WTC11 (cell line): Measurements from ENCODE around the gene GPR84. TPM values are rescaled to one million over a fixed set of nuclear protein-coding genes. Genes with fewer than 3 reads are reported as not detected.

ENCODE experiments used
- ATAC-seq: fragments of 200-7000 bp; cut with Tn5 transposase; 2 replicates; pipeline ENCODE4 v1.10.0; 2021; ENCODE audit warnings: mild to moderate bottlenecking, moderate library complexity
- CTCF ChIA-PET: fragments of 300-600 bp; sonication (Branson Sonifier 250); formaldehyde crosslinking; loops from one replicate; lab custom pipeline; 2021; ENCODE audit warnings: antibody characterized with exemption; lab: Charles Lee
- POLR2A ChIA-PET: fragments of 350-600 bp; sonication (Branson Sonifier 250); formaldehyde crosslinking; loops from one replicate; lab custom pipeline; 2021; ENCODE audit warnings: antibody characterized with exemption; lab: Charles Lee
- DNase-seq: peaks from one replicate; pipeline ENCODE4 v3.0.0; 2021; ENCODE audit warnings: low spot score
- H3K27ac Mint-ChIP-seq: 2 replicates; pipeline ENCODE4 v1.8.0; 2021; ENCODE audit warnings: mixed read lengths
- H3K27me3 Mint-ChIP-seq: 2 replicates; pipeline ENCODE4 v1.8.0; 2021; ENCODE audit warnings: low read depth, mild to moderate bottlenecking, moderate library complexity, mixed read lengths
- H3K36me3 Mint-ChIP-seq: 2 replicates; pipeline ENCODE4 v1.8.0; 2021; ENCODE audit warnings: mixed read lengths
- H3K4me1 Mint-ChIP-seq: 2 replicates; pipeline ENCODE4 v1.8.0; 2022; ENCODE audit warnings: mixed read lengths
- H3K4me3 Mint-ChIP-seq: 2 replicates; pipeline ENCODE4 v1.8.0; 2021; ENCODE audit warnings: mild to moderate bottlenecking, moderate library complexity, mixed read lengths
- H3K9me3 Mint-ChIP-seq: 2 replicates; pipeline ENCODE4 v1.8.0; 2021; ENCODE audit warnings: mixed read lengths
- EMX1 ChIP-seq: fragments of 250-450 bp; sonication (Bioruptor Pico); IDR thresholded peaks from 2 replicates; pipeline ENCODE4 v1.8.0; 2021; ENCODE audit warnings: mild to moderate bottlenecking
- FOXP1 ChIP-seq: sonication (generic); formaldehyde crosslinking; IDR thresholded peaks from 2 replicates; pipeline ENCODE4 v1.8.0; 2022; ENCODE audit warnings: missing genetic modification reagents, mild to moderate bottlenecking, moderate library complexity, borderline replicate concordance
- GTF2I ChIP-seq: fragments of 250-450 bp; sonication (Bioruptor Pico); conservative IDR thresholded peaks from 2 replicates; pipeline ENCODE4 v1.4.0; 2021; ENCODE audit warnings: mild to moderate bottlenecking
- IRF2 ChIP-seq: sonication (generic); formaldehyde crosslinking; IDR thresholded peaks from 2 replicates; pipeline ENCODE4 v1.8.0; 2022; ENCODE audit warnings: low read depth, missing genetic modification reagents, borderline replicate concordance
- MYBL2 ChIP-seq: sonication (generic); formaldehyde crosslinking; IDR thresholded peaks from 2 replicates; pipeline ENCODE4 v1.8.1; 2023; ENCODE audit warnings: mild to moderate bottlenecking, moderate library complexity, missing genetic modification reagents
- SMAD3 ChIP-seq: sonication (generic); formaldehyde crosslinking; IDR thresholded peaks from 2 replicates; pipeline ENCODE4 v1.8.0; 2022; ENCODE audit warnings: missing genetic modification reagents, mild to moderate bottlenecking, borderline replicate concordance
- SP1 ChIP-seq: sonication (generic); formaldehyde crosslinking; conservative IDR thresholded peaks from 2 replicates; pipeline ENCODE4 v1.8.1; 2022; ENCODE audit warnings: missing genetic modification reagents
- TCF7 ChIP-seq: sonication (generic); formaldehyde crosslinking; IDR thresholded peaks from 2 replicates; pipeline ENCODE4 v1.8.0; 2022; ENCODE audit warnings: mild to moderate bottlenecking, low read depth, missing genetic modification reagents, moderate library complexity
- ZBTB21 ChIP-seq: sonication (generic); formaldehyde crosslinking; IDR thresholded peaks from 2 replicates; pipeline ENCODE4 v1.8.1; 2023; ENCODE audit warnings: mild to moderate bottlenecking, missing genetic modification reagents, borderline replicate concordance
- ZNF416 ChIP-seq: fragments of 250-450 bp; sonication (Bioruptor Pico); IDR thresholded peaks from 2 replicates; pipeline ENCODE4 v1.9.0; 2021; ENCODE audit warnings: mild to moderate bottlenecking, inconsistent platforms
- total RNA-seq: library from RNA; stranded (reverse); gene quantifications from 3 replicates; pipeline ENCODE4 v1.2.3, GENCODE V29; 2021
- TF ChIP-seq, protein P1 (sequence below): sonication (generic); formaldehyde crosslinking; IDR thresholded peaks from 2 replicates; pipeline ENCODE4 v1.8.1; 2022; ENCODE audit warnings: mild to moderate bottlenecking, moderate library complexity, missing genetic modification reagents
- TF ChIP-seq, protein P2 (sequence below): sonication (generic); formaldehyde crosslinking; IDR thresholded peaks from 2 replicates; pipeline ENCODE4 v1.8.0; 2022; ENCODE audit warnings: mild to moderate bottlenecking, missing genetic modification reagents
- TF ChIP-seq, protein P3 (sequence below): sonication (generic); formaldehyde crosslinking; IDR thresholded peaks from 2 replicates; pipeline ENCODE4 v1.8.0; 2022; ENCODE audit warnings: mild to moderate bottlenecking, missing genetic modification reagents
- TF ChIP-seq, protein P4 (sequence below): sonication (generic); formaldehyde crosslinking; IDR thresholded peaks from 2 replicates; pipeline ENCODE4 v1.8.0; 2022; ENCODE audit warnings: mild to moderate bottlenecking, missing genetic modification reagents
- TF ChIP-seq, protein P5 (sequence below): sonication (generic); formaldehyde crosslinking; IDR thresholded peaks from 2 replicates; pipeline ENCODE4 v1.8.0; 2023; ENCODE audit warnings: missing genetic modification reagents
- TF ChIP-seq, protein P6 (sequence below): fragments of 200-600 bp; IDR thresholded peaks from 2 replicates; pipeline ENCODE4 v1.8.0; 2022; ENCODE audit warnings: antibody characterized with exemption
- TF ChIP-seq, protein P7 (sequence below): sonication (generic); formaldehyde crosslinking; IDR thresholded peaks from 2 replicates; pipeline ENCODE4 v1.8.1; 2023; ENCODE audit warnings: mild to moderate bottlenecking, missing genetic modification reagents, moderate library complexity
- TF ChIP-seq, protein P8 (sequence below): sonication (generic); formaldehyde crosslinking; IDR thresholded peaks from 2 replicates; pipeline ENCODE4 v1.8.1; 2023; ENCODE audit warnings: mild to moderate bottlenecking, moderate library complexity, missing genetic modification reagents

Gene GPR84
- total RNA-seq, 1 experiment from 2014 or later, result 0.13 TPM

DNA sequence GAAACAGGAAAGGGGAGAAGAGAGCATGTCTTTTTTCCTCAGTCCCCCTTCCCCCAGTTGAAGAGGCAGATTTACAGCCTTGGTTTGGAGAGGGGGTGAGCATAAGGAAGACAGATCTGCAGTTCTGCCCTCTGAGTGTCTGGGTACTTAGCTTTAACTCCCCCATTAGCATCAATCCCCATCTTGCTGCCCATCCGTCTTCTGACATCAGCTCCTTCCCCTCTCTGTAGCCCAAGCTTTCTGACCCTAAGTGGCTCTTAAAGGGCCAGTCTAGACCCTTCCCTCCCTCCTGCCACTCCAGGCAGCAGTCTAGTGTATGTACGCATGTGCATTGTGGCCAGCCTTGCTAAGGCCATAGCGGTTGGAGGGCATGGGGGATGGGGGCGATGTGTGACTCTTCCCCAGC, 7.3 kb downstream of the GPR84 start (continued):
- TF ChIP-seq, protein P1, sequence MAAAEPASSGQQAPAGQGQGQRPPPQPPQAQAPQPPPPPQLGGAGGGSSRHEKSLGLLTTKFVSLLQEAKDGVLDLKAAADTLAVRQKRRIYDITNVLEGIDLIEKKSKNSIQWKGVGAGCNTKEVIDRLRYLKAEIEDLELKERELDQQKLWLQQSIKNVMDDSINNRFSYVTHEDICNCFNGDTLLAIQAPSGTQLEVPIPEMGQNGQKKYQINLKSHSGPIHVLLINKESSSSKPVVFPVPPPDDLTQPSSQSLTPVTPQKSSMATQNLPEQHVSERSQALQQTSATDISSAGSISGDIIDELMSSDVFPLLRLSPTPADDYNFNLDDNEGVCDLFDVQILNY, result no peak
- TF ChIP-seq SMAD3 (CRISPR knock-in tag) (no peak), IRF2 (CRISPR knock-in tag) (no peak)

DNA sequence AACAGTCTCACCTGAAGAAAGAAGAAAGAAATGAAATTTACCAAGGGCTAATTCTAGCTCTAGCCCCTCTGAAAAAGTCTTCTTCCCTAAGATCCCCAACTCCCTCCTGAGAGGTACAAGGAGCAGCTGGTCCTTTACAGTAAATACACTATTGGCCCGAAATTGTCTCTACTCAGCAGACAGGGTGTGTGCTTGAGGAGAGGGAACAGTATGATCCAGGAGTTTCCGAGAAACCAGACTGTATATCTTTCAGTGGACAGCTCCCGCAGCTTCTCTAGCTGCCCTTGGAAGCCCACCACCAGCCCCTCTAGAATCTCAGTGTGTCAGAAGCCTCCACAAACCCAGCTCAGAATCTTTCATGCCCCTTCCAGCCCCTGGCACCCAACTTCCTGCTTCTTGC, 8.1 kb downstream of the GPR84 start:
- POLR2A ChIA-PET, result interaction anchor here (1.4 to 4.2 kb wide), 2 partner anchors 55 to 76 kb away, joined by 3 to 40 read pairs; partner anchors contain the start of genes CBX5, HNRNPA1 and NFE2
- Mint-ChIP-seq H3K27ac (peak overlapping the region; percentile 92), H3K36me3 (no peaks in the 10 kb centered on the region), H3K27me3 (peaks cover 6% of the 10 kb centered on the region; the same call in 1 of the 2 replicates), H3K4me3 (peak overlapping the region; percentile 47; the same call in 1 of the 2 replicates), H3K4me1 (peaks cover 31% of the 10 kb centered on the region), H3K9me3 (no peaks in the 10 kb centered on the region)
- TF ChIP-seq SP1 (CRISPR knock-in tag) (no peak), TCF7 (CRISPR knock-in tag) (no peak), GTF2I (CRISPR knock-in tag) (no peak), ZBTB21 (CRISPR knock-in tag) (no peak), ZNF416 (no peak), EMX1 (CRISPR knock-in tag) (no peak)
- TF ChIP-seq, protein P2, sequence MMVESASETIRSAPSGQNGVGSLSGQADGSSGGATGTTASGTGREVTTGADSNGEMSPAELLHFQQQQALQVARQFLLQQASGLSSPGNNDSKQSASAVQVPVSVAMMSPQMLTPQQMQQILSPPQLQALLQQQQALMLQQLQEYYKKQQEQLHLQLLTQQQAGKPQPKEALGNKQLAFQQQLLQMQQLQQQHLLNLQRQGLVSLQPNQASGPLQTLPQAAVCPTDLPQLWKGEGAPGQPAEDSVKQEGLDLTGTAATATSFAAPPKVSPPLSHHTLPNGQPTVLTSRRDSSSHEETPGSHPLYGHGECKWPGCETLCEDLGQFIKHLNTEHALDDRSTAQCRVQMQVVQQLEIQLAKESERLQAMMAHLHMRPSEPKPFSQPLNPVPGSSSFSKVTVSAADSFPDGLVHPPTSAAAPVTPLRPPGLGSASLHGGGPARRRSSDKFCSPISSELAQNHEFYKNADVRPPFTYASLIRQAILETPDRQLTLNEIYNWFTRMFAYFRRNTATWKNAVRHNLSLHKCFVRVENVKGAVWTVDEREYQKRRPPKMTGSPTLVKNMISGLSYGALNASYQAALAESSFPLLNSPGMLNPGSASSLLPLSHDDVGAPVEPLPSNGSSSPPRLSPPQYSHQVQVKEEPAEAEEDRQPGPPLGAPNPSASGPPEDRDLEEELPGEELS (CRISPR knock-in tag), result no peak
- TF ChIP-seq, protein P3, sequence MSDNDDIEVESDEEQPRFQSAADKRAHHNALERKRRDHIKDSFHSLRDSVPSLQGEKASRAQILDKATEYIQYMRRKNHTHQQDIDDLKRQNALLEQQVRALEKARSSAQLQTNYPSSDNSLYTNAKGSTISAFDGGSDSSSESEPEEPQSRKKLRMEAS, result no peak
- TF ChIP-seq, protein P4, sequence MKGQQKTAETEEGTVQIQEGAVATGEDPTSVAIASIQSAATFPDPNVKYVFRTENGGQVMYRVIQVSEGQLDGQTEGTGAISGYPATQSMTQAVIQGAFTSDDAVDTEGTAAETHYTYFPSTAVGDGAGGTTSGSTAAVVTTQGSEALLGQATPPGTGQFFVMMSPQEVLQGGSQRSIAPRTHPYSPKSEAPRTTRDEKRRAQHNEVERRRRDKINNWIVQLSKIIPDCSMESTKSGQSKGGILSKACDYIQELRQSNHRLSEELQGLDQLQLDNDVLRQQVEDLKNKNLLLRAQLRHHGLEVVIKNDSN (CRISPR knock-in tag), result no peak
- TF ChIP-seq, protein P5, sequence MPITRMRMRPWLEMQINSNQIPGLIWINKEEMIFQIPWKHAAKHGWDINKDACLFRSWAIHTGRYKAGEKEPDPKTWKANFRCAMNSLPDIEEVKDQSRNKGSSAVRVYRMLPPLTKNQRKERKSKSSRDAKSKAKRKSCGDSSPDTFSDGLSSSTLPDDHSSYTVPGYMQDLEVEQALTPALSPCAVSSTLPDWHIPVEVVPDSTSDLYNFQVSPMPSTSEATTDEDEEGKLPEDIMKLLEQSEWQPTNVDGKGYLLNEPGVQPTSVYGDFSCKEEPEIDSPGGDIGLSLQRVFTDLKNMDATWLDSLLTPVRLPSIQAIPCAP (CRISPR knock-in tag), result no peak
- TF ChIP-seq, protein P6, sequence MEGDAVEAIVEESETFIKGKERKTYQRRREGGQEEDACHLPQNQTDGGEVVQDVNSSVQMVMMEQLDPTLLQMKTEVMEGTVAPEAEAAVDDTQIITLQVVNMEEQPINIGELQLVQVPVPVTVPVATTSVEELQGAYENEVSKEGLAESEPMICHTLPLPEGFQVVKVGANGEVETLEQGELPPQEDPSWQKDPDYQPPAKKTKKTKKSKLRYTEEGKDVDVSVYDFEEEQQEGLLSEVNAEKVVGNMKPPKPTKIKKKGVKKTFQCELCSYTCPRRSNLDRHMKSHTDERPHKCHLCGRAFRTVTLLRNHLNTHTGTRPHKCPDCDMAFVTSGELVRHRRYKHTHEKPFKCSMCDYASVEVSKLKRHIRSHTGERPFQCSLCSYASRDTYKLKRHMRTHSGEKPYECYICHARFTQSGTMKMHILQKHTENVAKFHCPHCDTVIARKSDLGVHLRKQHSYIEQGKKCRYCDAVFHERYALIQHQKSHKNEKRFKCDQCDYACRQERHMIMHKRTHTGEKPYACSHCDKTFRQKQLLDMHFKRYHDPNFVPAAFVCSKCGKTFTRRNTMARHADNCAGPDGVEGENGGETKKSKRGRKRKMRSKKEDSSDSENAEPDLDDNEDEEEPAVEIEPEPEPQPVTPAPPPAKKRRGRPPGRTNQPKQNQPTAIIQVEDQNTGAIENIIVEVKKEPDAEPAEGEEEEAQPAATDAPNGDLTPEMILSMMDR, result no peak
- TF ChIP-seq, protein P7, sequence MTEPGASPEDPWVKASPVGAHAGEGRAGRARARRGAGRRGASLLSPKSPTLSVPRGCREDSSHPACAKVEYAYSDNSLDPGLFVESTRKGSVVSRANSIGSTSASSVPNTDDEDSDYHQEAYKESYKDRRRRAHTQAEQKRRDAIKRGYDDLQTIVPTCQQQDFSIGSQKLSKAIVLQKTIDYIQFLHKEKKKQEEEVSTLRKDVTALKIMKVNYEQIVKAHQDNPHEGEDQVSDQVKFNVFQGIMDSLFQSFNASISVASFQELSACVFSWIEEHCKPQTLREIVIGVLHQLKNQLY (CRISPR knock-in tag), result no peak
- CTCF ChIA-PET, result interaction anchor here (0.9 to 9.1 kb wide), 8 partner anchors 14 to 143 kb away, joined by 3 to 200 read pairs (median 52); partner anchors contain the start of gene COPZ1
- ATAC-seq (no peak), DNase-seq (no peak)

DNA sequence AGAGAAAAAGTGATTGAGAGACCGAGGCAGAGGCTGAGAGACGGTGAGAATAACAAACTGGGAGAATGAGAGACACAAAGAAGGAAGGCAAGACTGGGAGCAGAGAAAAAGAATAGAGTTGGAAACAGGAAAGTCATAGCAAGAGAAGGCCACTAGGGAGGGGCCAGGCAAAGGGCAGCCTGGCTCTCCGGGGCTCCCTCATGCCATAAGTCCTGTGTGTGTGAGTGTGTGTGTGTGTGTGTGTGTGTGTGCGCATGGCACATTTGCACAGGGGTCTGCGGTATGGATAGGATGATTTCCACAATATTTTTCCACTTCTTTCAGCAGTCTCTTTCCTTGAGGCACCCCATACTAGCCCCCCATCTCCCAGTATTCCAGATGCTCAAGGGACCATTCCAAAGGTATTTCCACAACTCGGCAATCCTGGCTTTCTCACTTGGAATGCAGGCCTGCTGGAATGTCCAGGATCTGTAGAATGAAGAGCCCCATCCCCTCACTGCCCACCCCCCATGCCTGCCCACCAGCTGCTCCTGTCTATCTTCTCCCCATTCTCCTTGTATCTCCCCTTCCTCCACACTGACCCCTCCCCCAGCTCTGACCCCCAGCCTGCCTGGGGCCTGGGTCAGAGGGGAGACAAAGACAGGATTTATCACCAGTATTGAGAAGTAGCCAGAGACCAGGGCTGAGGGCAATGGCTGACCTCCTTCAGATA, 9.0 kb downstream of the GPR84 start:
- peaks cover 5% of the 10 kb centered on the region for H3K36me3 Mint-ChIP-seq
- peak overlapping the region; percentile 22 for H3K4me3 Mint-ChIP-seq
- CTCF ChIA-PET, result interaction anchor here (0.9 to 9.1 kb wide), 6 partner anchors 15 to 135 kb away, joined by 3 to 200 read pairs (median 62); partner anchors contain the start of gene COPZ1
- 0 out of 2 replicates have a peak, but pooled peaks have one; percentile 20 for TF ChIP-seq MYBL2 (CRISPR knock-in tag)
- no peak for TF ChIP-seq FOXP1
- no peak for TF ChIP-seq SP1 (CRISPR knock-in tag)
- TF ChIP-seq, protein P8, sequence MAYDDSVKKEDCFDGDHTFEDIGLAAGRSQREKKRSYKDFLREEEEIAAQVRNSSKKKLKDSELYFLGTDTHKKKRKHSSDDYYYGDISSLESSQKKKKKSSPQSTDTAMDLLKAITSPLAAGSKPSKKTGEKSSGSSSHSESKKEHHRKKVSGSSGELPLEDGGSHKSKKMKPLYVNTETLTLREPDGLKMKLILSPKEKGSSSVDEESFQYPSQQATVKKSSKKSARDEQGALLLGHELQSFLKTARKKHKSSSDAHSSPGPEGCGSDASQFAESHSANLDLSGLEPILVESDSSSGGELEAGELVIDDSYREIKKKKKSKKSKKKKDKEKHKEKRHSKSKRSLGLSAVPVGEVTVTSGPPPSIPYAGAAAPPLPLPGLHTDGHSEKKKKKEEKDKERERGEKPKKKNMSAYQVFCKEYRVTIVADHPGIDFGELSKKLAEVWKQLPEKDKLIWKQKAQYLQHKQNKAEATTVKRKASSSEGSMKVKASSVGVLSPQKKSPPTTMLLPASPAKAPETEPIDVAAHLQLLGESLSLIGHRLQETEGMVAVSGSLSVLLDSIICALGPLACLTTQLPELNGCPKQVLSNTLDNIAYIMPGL (CRISPR knock-in tag), result no peak
- no peak for TF ChIP-seq GTF2I (CRISPR knock-in tag)
- H3K4me1 Mint-ChIP-seq, result peaks cover 36% of the 10 kb centered on the region
- peaks cover 9% of the 10 kb centered on the region for H3K27me3 Mint-ChIP-seq
- DNase-seq (peak; percentile 29), ATAC-seq (no peak)
- peak overlapping the region; percentile 92 for H3K27ac Mint-ChIP-seq
- no peaks in the 10 kb centered on the region for H3K9me3 Mint-ChIP-seq
- POLR2A ChIA-PET, result no interaction called here
